MCF 10A (cell line): ENCODE measurements around the gene SLC16A2. TPM values are rescaled to one million over a fixed set of nuclear protein-coding genes. Genes with fewer than 3 reads are reported as not detected.

Experiments
- BruUV-seq: library from RNA; stranded (reverse); fragments of 400-500 nt; replicated peaks from 2 replicates; lab custom pipeline; 2021; lab: Mats Ljungman, UMichigan
- CTCF ChIA-PET: fragments of 300-600 bp; sonication (Branson Sonifier 250); formaldehyde crosslinking; extraction: SDS; loops from one replicate; lab custom pipeline; 2021; ENCODE audit warnings: antibody characterized with exemption, inconsistent platforms; lab: Yijun Ruan, JAX
- POLR2A ChIA-PET: fragments of 300-600, 350-650 bp; sonication (Branson Sonifier 250); formaldehyde crosslinking; extraction: SDS; loops from one replicate; lab custom pipeline; 2020; ENCODE audit warnings: antibody characterized with exemption, inconsistent platforms; lab: Yijun Ruan, JAX
- DNase-seq: peaks from one replicate; pipeline ENCODE4 v3.0.0-alpha.2; 2018; ENCODE audit not compliant: unreplicated experiment
- H3K27ac Mint-ChIP-seq: one replicate; pipeline ENCODE4 v1.8.0; 2022; ENCODE audit warnings: mild to moderate bottlenecking, low read depth, mixed read lengths; ENCODE audit not compliant: unreplicated experiment
- H3K27me3 Mint-ChIP-seq: one replicate; pipeline ENCODE4 v1.8.0; 2022; ENCODE audit warnings: mixed read lengths; ENCODE audit not compliant: insufficient read depth, unreplicated experiment
- H3K36me3 Mint-ChIP-seq: one replicate; pipeline ENCODE4 v1.8.0; 2022; ENCODE audit warnings: mild to moderate bottlenecking, moderate library complexity, mixed read lengths; ENCODE audit not compliant: insufficient read depth, unreplicated experiment
- H3K4me1 Mint-ChIP-seq: one replicate; pipeline ENCODE4 v1.8.0; 2022; ENCODE audit warnings: mixed read lengths; ENCODE audit not compliant: insufficient read depth, unreplicated experiment
- H3K4me3 Mint-ChIP-seq: one replicate; pipeline ENCODE4 v1.8.0; 2022; ENCODE audit warnings: mild to moderate bottlenecking, moderate library complexity, mixed read lengths; ENCODE audit not compliant: unreplicated experiment
- H3K9me3 Mint-ChIP-seq: one replicate; pipeline ENCODE4 v1.8.0; 2022; ENCODE audit warnings: mixed read lengths; ENCODE audit not compliant: unreplicated experiment
- CTCF ChIP-seq: fragments of 200-600 bp; IDR thresholded peaks from one replicate; pipeline ENCODE4 v1.8.0; 2022; ENCODE audit warnings: antibody characterized with exemption, mild to moderate bottlenecking; ENCODE audit not compliant: unreplicated experiment
- intact Hi-C: fragments of 100-400 bp; cut with micrococcal nuclease; formaldehyde crosslinking; loops from 2 replicates; pipeline ENCODE4 v1.14.1; 2022
- total RNA-seq: library from RNA; stranded (reverse); gene quantifications from 2 replicates; pipeline ENCODE4 v1.2.3, GENCODE V29; 2022

SLC16A2 gene
- total RNA-seq, 1 experiment from 2014 or later: 11.9 TPM

DNA sequence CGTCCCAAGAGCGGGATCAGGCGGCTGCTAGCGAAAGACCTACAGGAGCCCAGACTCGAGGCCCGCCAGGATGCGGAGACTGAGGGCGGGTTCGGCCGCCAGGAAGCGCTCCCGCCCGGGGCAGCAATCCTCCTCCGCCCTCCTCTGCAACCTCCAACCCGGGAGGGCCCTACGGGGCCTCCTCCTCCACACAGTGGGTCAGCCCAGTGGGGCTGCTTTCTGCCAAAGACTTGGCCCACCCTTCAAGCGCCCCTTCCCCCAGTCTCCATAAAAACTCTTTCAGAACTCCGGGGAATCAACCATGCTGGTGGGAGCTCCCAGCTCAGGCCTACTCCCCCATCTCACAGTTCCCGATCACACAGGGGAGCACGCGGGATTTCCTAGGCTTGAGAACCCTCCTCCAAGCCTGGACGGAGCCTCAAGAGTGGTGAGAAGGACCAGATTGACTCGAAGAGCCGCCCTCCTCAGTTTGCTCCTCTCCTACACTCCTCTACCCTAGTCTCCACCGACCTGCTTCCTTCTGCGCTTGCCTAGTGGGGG, 115.6 kb downstream of the SLC16A2 start:
- H3K36me3 Mint-ChIP-seq: no peaks in the 10 kb centered on the region
- peaks cover 42% of the 10 kb centered on the region for H3K27me3 Mint-ChIP-seq
- H3K4me3 Mint-ChIP-seq: peak overlapping the region; percentile 69
- ChIA-PET CTCF (interaction anchor here (0.7 kb wide), 1 partner anchor 155 kb away, joined by 3 read pairs; no protein-coding TSS in a partner anchor), POLR2A (interaction anchor here (0.6 to 2.3 kb wide), 2 partner anchors 15 to 116 kb away, joined by 3 to 12 read pairs; partner anchors contain the start of gene SLC16A2)
- no TSS peak for BruUV-seq
- H3K4me1 Mint-ChIP-seq: peaks cover 13% of the 10 kb centered on the region
- no peak for TF ChIP-seq CTCF
- intact Hi-C loops: loop anchor here (10.0 kb wide), 1 partner anchor 112 kb away; the partner anchor contains the start of gene SLC16A2
- DNase-seq: no peak
- H3K27ac Mint-ChIP-seq: no peak overlapping the region
- no peaks in the 10 kb centered on the region for H3K9me3 Mint-ChIP-seq

DNA sequence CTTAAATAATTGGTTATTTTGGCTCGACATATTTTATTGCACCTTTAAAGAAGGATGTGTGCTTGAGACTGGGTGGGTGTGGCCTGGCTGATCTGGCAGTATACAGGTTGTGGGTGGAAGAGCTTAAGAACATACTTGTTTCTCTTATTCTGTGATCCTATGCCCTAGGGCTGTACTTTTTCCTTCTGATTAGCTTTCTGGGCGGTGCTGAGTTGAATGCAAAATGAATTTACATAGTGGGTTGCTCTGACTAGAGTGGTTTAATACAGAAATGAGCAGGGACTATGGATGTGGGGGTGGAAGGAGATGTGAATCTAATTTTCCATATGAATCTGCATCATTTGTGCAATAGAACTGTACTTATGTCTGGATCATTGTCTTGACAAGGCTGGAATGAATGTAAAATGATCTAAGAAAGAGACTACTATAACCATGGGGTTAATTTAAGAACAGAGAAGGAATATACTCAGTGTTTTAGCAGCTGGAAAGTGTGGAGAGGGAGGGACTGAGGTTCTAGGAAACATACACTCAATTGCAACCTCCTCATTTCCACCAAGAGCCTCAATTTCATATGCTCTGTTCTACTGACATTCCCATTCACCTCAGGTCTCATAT, 119.4 kb downstream of the SLC16A2 start:
- Mint-ChIP-seq H3K27me3 (peaks cover 43% of the 10 kb centered on the region), H3K4me1 (peaks cover 7% of the 10 kb centered on the region), H3K9me3 (no peaks in the 10 kb centered on the region), H3K27ac (no peak overlapping the region), H3K36me3 (no peaks in the 10 kb centered on the region), H3K4me3 (no peak overlapping the region)
- no peak for TF ChIP-seq CTCF
- peak; percentile 13 for DNase-seq
- POLR2A ChIA-PET: interaction anchor here (0.6 to 0.8 kb wide), 2 partner anchors 249 to 1188 kb away, joined by 3 read pairs; no protein-coding TSS in a partner anchor
- intact Hi-C loops: no loop called here
- BruUV-seq: no TSS peak
- CTCF ChIA-PET: interaction anchor here (0.6 to 2.1 kb wide), 6 partner anchors 9 to 157 kb away, joined by 3 to 11 read pairs (median 3); no protein-coding TSS in a partner anchor

DNA sequence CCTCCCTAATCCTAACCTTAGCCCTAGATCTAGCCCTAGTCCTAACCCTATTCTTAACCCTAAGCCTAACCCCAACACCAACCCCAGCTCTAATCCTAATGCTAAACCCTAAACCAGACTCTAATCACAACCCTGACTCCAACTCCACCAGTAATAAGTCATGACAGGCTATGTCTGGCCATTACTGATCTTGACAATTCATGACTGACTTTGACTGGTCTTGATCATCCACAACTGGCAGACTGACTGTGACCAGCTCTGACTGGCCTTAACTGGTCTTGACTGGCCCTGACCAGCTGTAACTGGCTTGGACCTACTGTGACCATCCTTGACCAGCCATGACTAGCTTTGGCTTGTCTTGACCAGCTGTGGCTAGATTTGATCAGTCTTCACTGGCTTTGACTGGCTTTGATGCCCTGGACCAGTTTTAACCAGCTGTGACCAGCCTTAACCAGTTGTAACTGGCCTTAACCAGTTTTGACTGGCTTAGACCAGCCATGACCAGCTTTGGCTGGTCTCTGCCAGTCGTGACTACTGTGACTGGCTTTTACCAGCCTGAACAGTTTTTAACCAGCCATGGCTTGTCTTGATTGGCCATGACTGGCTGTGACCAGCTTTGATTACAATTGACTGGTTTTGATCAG, 124.7 kb downstream of the SLC16A2 start:
- ChIA-PET CTCF (interaction anchor here (1.1 to 4.7 kb wide), 3 partner anchors 11 to 163 kb away, joined by 3 to 41 read pairs (median 5); no protein-coding TSS in a partner anchor), POLR2A (no interaction called here)
- Mint-ChIP-seq H3K27me3 (peaks cover 27% of the 10 kb centered on the region), H3K4me1 (peaks cover 1% of the 10 kb centered on the region), H3K27ac (no peak overlapping the region), H3K4me3 (no peak overlapping the region), H3K36me3 (no peaks in the 10 kb centered on the region), H3K9me3 (no peaks in the 10 kb centered on the region)
- intact Hi-C loops: no loop called here
- DNase-seq: no peak
- no peak for TF ChIP-seq CTCF
- BruUV-seq: no TSS peak

GRCh38 chrX:74546984-74547383, 125.7 kb downstream of the SLC16A2 start:
- ChIA-PET CTCF (interaction anchor here (0.6 to 4.7 kb wide), 7 partner anchors 12 to 783 kb away, joined by 3 to 41 read pairs (median 3); no protein-coding TSS in a partner anchor), POLR2A (no interaction called here)
- BruUV-seq: no TSS peak
- no peak overlapping the region for H3K27ac Mint-ChIP-seq
- no peak for DNase-seq
- no peaks in the 10 kb centered on the region for H3K9me3 Mint-ChIP-seq
- TF ChIP-seq CTCF: no peak
- intact Hi-C loops: no loop called here
- H3K27me3 Mint-ChIP-seq: peaks cover 17% of the 10 kb centered on the region
- no peaks in the 10 kb centered on the region for H3K4me1 Mint-ChIP-seq
- H3K36me3 Mint-ChIP-seq: no peaks in the 10 kb centered on the region
- no peak overlapping the region for H3K4me3 Mint-ChIP-seq
